ENCODE data around the gene CCT8. TPM values are rescaled to one million over a fixed set of nuclear protein-coding genes. Genes with fewer than 3 reads are reported as not detected.

CCT8 gene
- total RNA-seq, 1 experiment from 2014 or later = 356 TPM

DNA sequence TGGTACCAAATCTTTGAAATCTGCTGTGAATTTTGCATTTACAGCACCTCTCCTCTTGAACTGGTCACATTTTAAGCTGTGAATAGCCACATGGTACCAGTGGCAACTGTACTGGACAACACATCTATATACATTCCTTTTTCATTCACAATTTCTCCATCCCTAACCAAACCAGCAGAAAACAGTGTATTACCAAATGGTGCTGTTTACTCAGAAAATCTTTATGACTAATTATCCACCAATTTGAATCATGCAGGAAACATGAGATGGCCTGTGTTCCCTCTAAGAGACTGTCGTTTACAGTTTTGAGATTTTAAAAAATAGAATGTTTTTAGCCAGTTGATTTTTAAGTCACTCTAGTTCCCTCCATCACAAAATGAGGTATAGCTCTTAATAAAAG, 17.6 kb upstream of the CCT8 start:
- H2BK120ac ChIP-seq (ENCODE audit: low read depth, low read length, poor library complexity, severe bottlenecking) = no peak overlapping the region
- H3K27ac Mint-ChIP-seq = no peak overlapping the region
- no peak overlapping the region for H2AFZ ChIP-seq (ENCODE audit: low read length)
- no peaks in the 10 kb centered on the region for H4K20me1 ChIP-seq (ENCODE audit: control insufficient read depth, insufficient read depth, insufficient read length)
- no peaks in the 10 kb centered on the region for H3K9me3 Mint-ChIP-seq
- H3K4me1 Mint-ChIP-seq = peaks cover 6% of the 10 kb centered on the region in 2 experiments
- no peak overlapping the region for H4K5ac ChIP-seq (ENCODE audit: insufficient read length, low read depth, low read length)
- DNase-seq = no peak
- no CpG with 5 or more reads among the region's 1 CpG for WGBS (ENCODE audit: extremely low coverage, insufficient read length, low lambda C conversion rate)
- no peaks in the 10 kb centered on the region; the same call in 1 of the 2 replicates for H3K27me3 Mint-ChIP-seq (ENCODE audit: low read depth)
- H3K27ac ChIP-seq (ENCODE audit: insufficient read length, low read depth, low read length) = no peak overlapping the region
- no peak overlapping the region for H4K8ac ChIP-seq (replicated peaks; ENCODE audit: insufficient read length, low read depth, low read length)
- no peak overlapping the region for H2BK20ac ChIP-seq (ENCODE audit: low read depth, low read length, poor library complexity, severe bottlenecking)
- H3K4me3 Mint-ChIP-seq = no peak overlapping the region
- no peaks in the 10 kb centered on the region for H3K9me3 ChIP-seq (ENCODE audit: control insufficient read depth, low read depth, low read length)
- TF ChIP-seq, protein P1, sequence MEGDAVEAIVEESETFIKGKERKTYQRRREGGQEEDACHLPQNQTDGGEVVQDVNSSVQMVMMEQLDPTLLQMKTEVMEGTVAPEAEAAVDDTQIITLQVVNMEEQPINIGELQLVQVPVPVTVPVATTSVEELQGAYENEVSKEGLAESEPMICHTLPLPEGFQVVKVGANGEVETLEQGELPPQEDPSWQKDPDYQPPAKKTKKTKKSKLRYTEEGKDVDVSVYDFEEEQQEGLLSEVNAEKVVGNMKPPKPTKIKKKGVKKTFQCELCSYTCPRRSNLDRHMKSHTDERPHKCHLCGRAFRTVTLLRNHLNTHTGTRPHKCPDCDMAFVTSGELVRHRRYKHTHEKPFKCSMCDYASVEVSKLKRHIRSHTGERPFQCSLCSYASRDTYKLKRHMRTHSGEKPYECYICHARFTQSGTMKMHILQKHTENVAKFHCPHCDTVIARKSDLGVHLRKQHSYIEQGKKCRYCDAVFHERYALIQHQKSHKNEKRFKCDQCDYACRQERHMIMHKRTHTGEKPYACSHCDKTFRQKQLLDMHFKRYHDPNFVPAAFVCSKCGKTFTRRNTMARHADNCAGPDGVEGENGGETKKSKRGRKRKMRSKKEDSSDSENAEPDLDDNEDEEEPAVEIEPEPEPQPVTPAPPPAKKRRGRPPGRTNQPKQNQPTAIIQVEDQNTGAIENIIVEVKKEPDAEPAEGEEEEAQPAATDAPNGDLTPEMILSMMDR (conservative IDR thresholded peaks at IDR 0.05) = no peak
- H3K79me1 ChIP-seq (ENCODE audit: insufficient read depth, low read depth, low read length, poor library complexity, severe bottlenecking) = no peaks in the 10 kb centered on the region
- H3K4ac ChIP-seq (ENCODE audit: low read depth, low read length) = no peak overlapping the region
- no peaks in the 10 kb centered on the region for H3K23me2 ChIP-seq (ENCODE audit: insufficient read length, low read depth, low read length, poor library complexity, severe bottlenecking)
- H2BK5ac ChIP-seq (ENCODE audit: insufficient read length, low read length) = no peak overlapping the region
- no peaks in the 10 kb centered on the region for H3K36me3 Mint-ChIP-seq (ENCODE audit: insufficient read depth in 1 of 3, low read depth in 3 of 3)
- H3K14ac ChIP-seq (ENCODE audit: insufficient read depth, low read length) = no peak overlapping the region
- no peak overlapping the region for H3K9ac ChIP-seq (ENCODE audit: extremely low read depth, insufficient read length, low read length)
- no peak overlapping the region for H2BK12ac ChIP-seq (ENCODE audit: insufficient read length, low read depth, low read length)
- H2BK15ac ChIP-seq (ENCODE audit: low read depth, low read length) = no peak overlapping the region
- H3K23ac ChIP-seq (ENCODE audit: insufficient read length, low read depth, low read length) = no peak overlapping the region
- H3K4me1 ChIP-seq (ENCODE audit: insufficient read depth, low read length) = no peaks in the 10 kb centered on the region
- no peak overlapping the region for H2AK5ac ChIP-seq (ENCODE audit: insufficient read length, low read length)
- H4K91ac ChIP-seq (ENCODE audit: insufficient read length, low read depth, low read length) = no peak overlapping the region
- no peak overlapping the region for H3K56ac ChIP-seq (ENCODE audit: insufficient read length, low read depth, low read length)
- no peaks in the 10 kb centered on the region for H3K27me3 ChIP-seq (ENCODE audit: insufficient read depth, low read length)
- no peaks in the 10 kb centered on the region for H3K79me2 ChIP-seq (ENCODE audit: insufficient read depth, low read length)
- no peak overlapping the region for H3K18ac ChIP-seq (ENCODE audit: insufficient read length, low read depth, low read length)
- no peak overlapping the region for H3K4me2 ChIP-seq (ENCODE audit: insufficient read depth, insufficient read length, low read length)
- no peak overlapping the region for H3T11ph ChIP-seq (ENCODE audit: low read length)

Measured in H9 (cell line).